Liver (tissue), 9 donors: ENCODE results near the gene ST8SIA1. TPM values are rescaled to one million over a fixed set of nuclear protein-coding genes. Genes with fewer than 3 reads are reported as not detected.

ENCODE experiments used
- DNase-seq: peaks from one replicate; pipeline ENCODE4 v3.0.0-alpha.2; 2017; ENCODE audit warnings: low spot score
- H3K27ac ChIP-seq, 2 donors: one replicate each; pipeline ENCODE4 v1.7.0; 2013; ENCODE audit warnings: inconsistent platforms in 2 of 2, low read length in 2 of 2, control low read depth in 1 of 2, low read depth in 1 of 2, mild to moderate bottlenecking in 1 of 2
- H3K27me3 ChIP-seq, 4 donors: one replicate each; pipeline versions ENCODE4 v1.6.1 to v1.7.0; 2013; ENCODE audit warnings: low read length in 3 of 4, inconsistent platforms in 1 of 4, mild to moderate bottlenecking in 1 of 4, moderate library complexity in 1 of 4; ENCODE audit not compliant: control insufficient read depth in 4 of 4, insufficient read depth in 4 of 4
- H3K36me3 ChIP-seq, 4 donors: one replicate each; pipeline versions ENCODE4 v1.6.1 to v1.7.0; 2013; ENCODE audit warnings: low read length in 3 of 4, mild to moderate bottlenecking in 3 of 4, low read depth in 1 of 4, moderate library complexity in 1 of 4; ENCODE audit not compliant: control insufficient read depth in 4 of 4, insufficient read depth in 3 of 4
- H3K4me1 ChIP-seq, 4 donors: one replicate each; pipeline versions ENCODE4 v1.6.1 to v1.7.0; 2013; ENCODE audit warnings: low read length in 3 of 4, mild to moderate bottlenecking in 3 of 4, moderate library complexity in 1 of 4; ENCODE audit not compliant: control insufficient read depth in 4 of 4, insufficient read depth in 4 of 4
- H3K4me3 ChIP-seq, 3 donors: one replicate each; pipeline versions ENCODE4 v1.6.1 to v1.7.0; 2013; ENCODE audit warnings: low read length in 3 of 3, control low read depth in 1 of 3, low read depth in 1 of 3, mild to moderate bottlenecking in 1 of 3
- H3K9ac ChIP-seq, 2 donors: one replicate each; pipeline ENCODE4 v1.7.0; 2013; ENCODE audit warnings: low read length in 2 of 2, mild to moderate bottlenecking in 2 of 2, moderate library complexity in 2 of 2, control low read depth in 1 of 2, low read depth in 1 of 2
- H3K9me3 ChIP-seq, 4 donors: one replicate each; pipeline versions ENCODE4 v1.6.1 to v1.7.0; 2013; ENCODE audit warnings: low read length in 3 of 4; ENCODE audit not compliant: control insufficient read depth in 4 of 4
- ATF3 ChIP-seq: IDR thresholded peaks from 2 replicates; pipeline ENCODE4 v1.6.1; 2016; ENCODE audit warnings: antibody characterized with exemption
- CTCF ChIP-seq: fragments of 150-350 bp; IDR thresholded peaks from 2 replicates; pipeline ENCODE4 v1.5.1; 2017; ENCODE audit warnings: improper control_type of control experiment, low read depth, low read length; ENCODE audit not compliant: missing input control
- EGR1 ChIP-seq, 2 donors: IDR thresholded peaks; 2 replicates each; pipeline ENCODE4 v1.6.1; 2016 to 2018; ENCODE audit warnings: antibody characterized with exemption in 2 of 2, low read depth in 2 of 2
- FOXA1 ChIP-seq: IDR thresholded peaks from 2 replicates; pipeline ENCODE4 v1.6.1; 2016; ENCODE audit warnings: antibody characterized with exemption
- FOXA2 ChIP-seq: IDR thresholded peaks from 2 replicates; pipeline ENCODE4 v1.6.1; 2016; ENCODE audit warnings: antibody characterized with exemption
- GABPA ChIP-seq, 2 donors: IDR thresholded peaks in 1 of 2; conservative IDR thresholded peaks in 1 of 2; 2 replicates each; pipeline ENCODE4 v1.6.1; 2016; ENCODE audit warnings: antibody characterized with exemption in 2 of 2, mild to moderate bottlenecking in 1 of 2, moderate library complexity in 1 of 2
- HNF4A ChIP-seq, 2 donors: conservative IDR thresholded peaks; 2 replicates each; pipeline ENCODE4 v1.6.1; 2016; ENCODE audit warnings: antibody characterized with exemption in 2 of 2, mild to moderate bottlenecking in 2 of 2
- HNF4G ChIP-seq: IDR thresholded peaks from 2 replicates; pipeline ENCODE4 v1.6.1; 2016; ENCODE audit warnings: antibody characterized with exemption
- JUND ChIP-seq, 2 donors: IDR thresholded peaks; 2 replicates each; pipeline ENCODE4 v1.6.1; 2016; ENCODE audit warnings: antibody characterized with exemption in 2 of 2
- MAX ChIP-seq: IDR thresholded peaks from 2 replicates; pipeline ENCODE4 v1.6.1; 2016; ENCODE audit warnings: antibody characterized with exemption
- NR2F2 ChIP-seq: IDR thresholded peaks from 2 replicates; pipeline ENCODE4 v1.6.1; 2016; ENCODE audit warnings: antibody characterized with exemption
- RXRA ChIP-seq, 2 donors: IDR thresholded peaks; 2 replicates each; pipeline ENCODE4 v1.6.1; 2017 to 2018; ENCODE audit warnings: antibody characterized with exemption in 2 of 2, mild to moderate bottlenecking in 1 of 2
- SP1 ChIP-seq: IDR thresholded peaks from 2 replicates; pipeline ENCODE4 v1.6.1; 2018; ENCODE audit warnings: antibody characterized with exemption, mild to moderate bottlenecking
- TAF1 ChIP-seq: conservative IDR thresholded peaks from 2 replicates; pipeline ENCODE4 v1.6.1; 2016; ENCODE audit warnings: antibody characterized with exemption, mild to moderate bottlenecking
- YY1 ChIP-seq: IDR thresholded peaks from 2 replicates; pipeline ENCODE4 v1.6.1; 2016; ENCODE audit warnings: antibody characterized with exemption, mild to moderate bottlenecking
- ZBTB33 ChIP-seq: IDR thresholded peaks from 2 replicates; pipeline ENCODE4 v1.6.1; 2016; ENCODE audit warnings: antibody characterized with exemption
- WGBS: extraction: QIAGEN DNeasy Blood & Tissue Kit; methylation state at CpG from one replicate; pipeline ENCODE4 v1.1.7; 2013; 5-methylcytosine and 5-hydroxymethylcytosine counted together
- polyA plus RNA-seq, 2 donors: library from polyadenylated mRNA; stranded (reverse) in 1 of 2; unstranded in 1 of 2; fragments of 200-250 nt in 1 of 2; fragments of >200 nt in 1 of 2; fragmentation: Nextera tagmentation in 1 of 2; extraction: Ambion mirVana in 1 of 2; gene quantifications; one replicate each; pipeline versions ENCODE4 v1.2.1 to v1.2.3, GENCODE V29; 2013 to 2015
- total RNA-seq, 2 donors: library from RNA; depleted of rRNA; stranded (reverse); fragments of >200 nt; gene quantifications; one replicate each; pipeline ENCODE4 v1.2.3, GENCODE V29; 2014
- donor health status: healthy.
- donor health status: healthy.
- donor health status: healthy.
- donor health status: healthy.
- donor health status: healthy.

ST8SIA1 gene
- total and polyA plus RNA-seq, 4 donors, result 0.02 to 1.0 (median 0.17) TPM; not detected in 1

- H3K4me1 ChIP-seq, result no peaks in the 10 kb centered on the region
- no peaks in the 10 kb centered on the region for H3K27me3 ChIP-seq
- TF ChIP-seq HNF4G (no peak), RXRA (IDR thresholded peaks at IDR 0.05) (no peak), ATF3 (no peak), SP1 (no peak), MAX (no peak), EGR1 (IDR thresholded peaks at IDR 0.05; ENCODE audit: low read depth in 2 of 2) (no peak), HNF4A (conservative IDR thresholded peaks at IDR 0.05) (no peak), TAF1 (no peak), CTCF (no peak), YY1 (no peak), GABPA (IDR thresholded peaks at IDR 0.05 in 1 of 2, conservative IDR thresholded peaks at IDR 0.05 in 1 of 2) (no peak), NR2F2 (no peak)
- no peak overlapping the region for H3K4me3 ChIP-seq
- H3K9ac ChIP-seq, result no peak overlapping the region
- DNase-seq, result no peak
- no peaks in the 10 kb centered on the region for H3K36me3 ChIP-seq
- no peaks in the 10 kb centered on the region for H3K9me3 ChIP-seq
- H3K27ac ChIP-seq, result no peak overlapping the region
- 76% methylated on average over 4 of the region's 4 CpGs for WGBS
Measured at GRCh38 chr12:22283508-22283907, 51.0 kb downstream of the ST8SIA1 start.

- TF ChIP-seq FOXA1 (no peak), RXRA (IDR thresholded peaks at IDR 0.05) (no peak), TAF1 (no peak), ATF3 (no peak), JUND (IDR thresholded peaks at IDR 0.05) (no peak)
- Histone ChIP-seq H3K36me3 (no peaks in the 10 kb centered on the region), H3K27ac (no peak overlapping the region), H3K9ac (no peak overlapping the region), H3K4me1 (no peaks in the 10 kb centered on the region), H3K27me3 (no peaks in the 10 kb centered on the region), H3K9me3 (no peaks in the 10 kb centered on the region), H3K4me3 (no peak overlapping the region)
- 67% methylated on average over 3 of the region's 3 CpGs for WGBS
- DNase-seq, result no peak
Measured at GRCh38 chr12:22283006-22283506, 51.5 kb downstream of the ST8SIA1 start.

GRCh38 chr12:22282283-22282682 is 52.2 kb downstream of the ST8SIA1 start:
- H3K27ac ChIP-seq, result no peak overlapping the region
- H3K36me3 ChIP-seq, result no peaks in the 10 kb centered on the region
- no peak for DNase-seq
- no peak overlapping the region for H3K9ac ChIP-seq
- no peaks in the 10 kb centered on the region for H3K9me3 ChIP-seq
- H3K4me1 ChIP-seq, result no peaks in the 10 kb centered on the region
- H3K27me3 ChIP-seq, result no peaks in the 10 kb centered on the region
- 83% methylated on average over 6 of the region's 6 CpGs for WGBS
- H3K4me3 ChIP-seq, result no peak overlapping the region
- TF ChIP-seq ATF3 (no peak), HNF4A (conservative IDR thresholded peaks at IDR 0.05) (no peak), FOXA1 (no peak), HNF4G (no peak), MAX (no peak), FOXA2 (no peak), GABPA (IDR thresholded peaks at IDR 0.05 in 1 of 2, conservative IDR thresholded peaks at IDR 0.05 in 1 of 2) (no peak), CTCF (no peak), ZBTB33 (no peak)
